GM12878 (cell line): ENCODE results near the gene ARRDC4. TPM values are rescaled to one million over a fixed set of nuclear protein-coding genes. Genes with fewer than 3 reads are reported as not detected.

Experiments used
- ATAC-seq: fragments of 200-7000 bp; cut with Tn5 transposase; 3 replicates; pipeline ENCODE4 v1.9.1; 2020; ENCODE audit warnings: mild to moderate bottlenecking, moderate library complexity
- BruUV-seq: library from RNA; stranded (reverse); fragments of 400-500 nt; replicated peaks from 2 replicates; lab custom pipeline; 2021; lab: Mats Ljungman, UMichigan
- CTCF ChIA-PET: fragments of 300-600 bp; sonication (Branson Sonifier 250); formaldehyde crosslinking; extraction: SDS; loops from one replicate; lab custom pipeline; 2021; ENCODE audit warnings: inconsistent platforms; lab: Yijun Ruan, JAX
- POLR2A ChIA-PET: fragments of 350-600 bp; formaldehyde crosslinking; extraction: SDS; loops from one replicate; lab custom pipeline; 2021; ENCODE audit warnings: inconsistent platforms; lab: Charles Lee
- RAD21 ChIA-PET: fragments of 300-600 bp; sonication (Branson Sonifier 250); formaldehyde crosslinking; loops from one replicate; lab custom pipeline; 2023; ENCODE audit warnings: antibody characterized with exemption; ENCODE audit not compliant: unreplicated experiment; lab: Charles Lee
- SMC1A ChIA-PET: fragments of 300-600 bp; sonication (Branson Sonifier 250); formaldehyde crosslinking; loops from one replicate; lab custom pipeline; 2023; ENCODE audit not compliant: unreplicated experiment, uncharacterized antibody; lab: Charles Lee
- DNase-seq: peaks from one replicate; pipeline ENCODE4 v3.0.0-alpha.2; 2011; ENCODE audit warnings: low read depth, low spot score
- FAIRE-seq: peaks from 3 replicates; lab custom pipeline; 2011; peaks lifted over from hg19 to GRCh38; lab: Jason Lieb, UNC
- H2AFZ ChIP-seq: 2 replicates; pipeline ENCODE4 v1.6.0; 2011; ENCODE audit warnings: low read depth, low read length, control low read depth; ENCODE audit not compliant: control insufficient read depth
- H3K27ac ChIP-seq: 2 replicates; pipeline ENCODE4 v1.5.1; 2011; ENCODE audit warnings: control low read depth; ENCODE audit not compliant: control insufficient read depth, insufficient read depth
- H3K27me3 ChIP-seq, 2 experiments: replicated peaks in 1 of 2; 2 replicates each; pipeline versions ENCODE4 v1.6.0 to v1.6.1; 2011; ENCODE audit warnings: low read length in 1 of 2; ENCODE audit not compliant: control insufficient read depth in 2 of 2, insufficient read depth in 2 of 2
- H3K36me3 ChIP-seq, 2 experiments: 2 replicates each; pipeline ENCODE4 v1.5.1; 2011; ENCODE audit warnings: low read length in 1 of 2; ENCODE audit not compliant: control insufficient read depth in 2 of 2, insufficient read depth in 2 of 2
- H3K4me1 ChIP-seq: 2 replicates; pipeline ENCODE4 v1.6.1; 2011; ENCODE audit warnings: mild to moderate bottlenecking, low read length, moderate library complexity, mixed read lengths; ENCODE audit not compliant: control insufficient read depth, insufficient read depth
- H3K4me2 ChIP-seq: 2 replicates; pipeline ENCODE4 v1.6.0; 2011; ENCODE audit warnings: control low read depth; ENCODE audit not compliant: control insufficient read depth, insufficient read depth
- H3K4me3 ChIP-seq: fragments of 200-600 bp; sonication (generic); 2 replicates; pipeline ENCODE4 v1.5.1; 2016
- H3K79me2 ChIP-seq: 2 replicates; pipeline ENCODE4 v1.6.0; 2011; ENCODE audit warnings: low read length; ENCODE audit not compliant: control insufficient read depth, insufficient read depth
- H3K9ac ChIP-seq: 2 replicates; pipeline ENCODE4 v1.8.0; 2011; ENCODE audit warnings: low read length, control low read depth, mixed read lengths; ENCODE audit not compliant: control insufficient read depth, insufficient read depth
- H3K9me3 ChIP-seq: replicated peaks from 3 replicates; pipeline ENCODE4 v1.5.1; 2011; ENCODE audit warnings: mild to moderate bottlenecking, low read length; ENCODE audit not compliant: control insufficient read depth, insufficient read depth
- H4K20me1 ChIP-seq: 2 replicates; pipeline ENCODE4 v1.6.0; 2011; ENCODE audit not compliant: control insufficient read depth, insufficient read depth
- BCLAF1 ChIP-seq: fragments of 450-650 bp; IDR thresholded peaks from 2 replicates; pipeline ENCODE4 v1.6.1; 2017; ENCODE audit warnings: antibody characterized with exemption, mild to moderate bottlenecking, moderate library complexity
- BHLHE40 ChIP-seq, 2 experiments: fragments of 450-650 bp in 1 of 2; IDR thresholded peaks; 2 replicates each; pipeline ENCODE4 v1.6.1; 2011 to 2017; ENCODE audit warnings: low read depth in 2 of 2, borderline replicate concordance in 1 of 2, improper control_type of control experiment in 1 of 2, low read length in 1 of 2, mild to moderate bottlenecking in 1 of 2
- CHD1 ChIP-seq: IDR thresholded peaks from 2 replicates; pipeline ENCODE4 v1.6.1; 2012; ENCODE audit warnings: low read depth, low read length, improper control_type of control experiment
- CHD4 ChIP-seq: fragments of 200-600 bp; sonication (generic); IDR thresholded peaks from 2 replicates; pipeline ENCODE4 v1.6.1; 2016; ENCODE audit warnings: mild to moderate bottlenecking
- FOS ChIP-seq: IDR thresholded peaks from 3 replicates; pipeline ENCODE4 v1.6.1; 2011; ENCODE audit warnings: borderline replicate concordance; ENCODE audit not compliant: insufficient read length; ENCODE audit errors: extremely low read depth
- KAT2A ChIP-seq: conservative IDR thresholded peaks from 2 replicates; pipeline ENCODE4 v1.6.1; 2011; ENCODE audit warnings: low read depth, low read length; ENCODE audit not compliant: control insufficient read depth
- KDM1A ChIP-seq: fragments of 200-600 bp; sonication (generic); IDR thresholded peaks from 2 replicates; pipeline ENCODE4 v1.6.1; 2016; ENCODE audit warnings: borderline replicate concordance
- MLLT1 ChIP-seq: fragments of 450-650 bp; IDR thresholded peaks from 2 replicates; pipeline ENCODE4 v1.6.1; 2016; ENCODE audit warnings: mild to moderate bottlenecking
- NR2F1 ChIP-seq: fragments of 450-650 bp; conservative IDR thresholded peaks from 2 replicates; pipeline ENCODE4 v1.6.1; 2017; ENCODE audit warnings: mild to moderate bottlenecking
- PBX3 ChIP-seq: IDR thresholded peaks from 2 replicates; pipeline ENCODE4 v1.6.1; 2011; ENCODE audit warnings: mild to moderate bottlenecking, low read depth, low read length, moderate library complexity; ENCODE audit not compliant: insufficient replicate concordance
- POLR2AphosphoS5 ChIP-seq: IDR thresholded peaks from 2 replicates; pipeline ENCODE4 v1.6.1; 2011; ENCODE audit warnings: mild to moderate bottlenecking, low read length, inconsistent platforms
- STAT3 ChIP-seq: IDR thresholded peaks from 2 replicates; pipeline ENCODE4 v1.6.1; 2011; ENCODE audit warnings: low read depth, low read length, improper control_type of control experiment
- YBX1 ChIP-seq: fragments of 450-650 bp; IDR thresholded peaks from 2 replicates; pipeline ENCODE4 v1.6.1; 2016; ENCODE audit warnings: antibody characterized with exemption
- ZNF274 ChIP-seq: IDR thresholded peaks from one replicate; pipeline ENCODE4 v1.8.0; 2011; ENCODE audit not compliant: insufficient read length, insufficient read depth
- ZNF592 ChIP-seq: fragments of 450-650 bp; IDR thresholded peaks from 2 replicates; pipeline ENCODE4 v1.6.1; 2017; ENCODE audit warnings: mild to moderate bottlenecking, moderate library complexity
- WGBS: methylation state at CpG from one replicate; pipeline ENCODE4 v1.1.6; 2016; ENCODE audit warnings: low lambda C conversion rate; ENCODE audit not compliant: insufficient replicate concordance, insufficient coverage; ENCODE audit errors: missing lambda C conversion rate; 5-methylcytosine and 5-hydroxymethylcytosine counted together
- in situ Hi-C: fragments of 300-500 bp; cut with MboI; formaldehyde crosslinking; loops from 9 replicates; pipeline ENCODE4 v1.14.3; 2018; ENCODE audit warnings: mixed read lengths
- intact Hi-C: fragments of 100-400 bp; cut with micrococcal nuclease; formaldehyde crosslinking; loops from one replicate; pipeline ENCODE4 v1.14.2; 2022; ENCODE audit not compliant: unreplicated experiment
- polyA plus RNA-seq, 11 experiments: library from polyadenylated mRNA; depleted of rRNA in 4 of 11; unstranded in 6 of 11; stranded (reverse) in 5 of 11; fragments of >200 nt; fragmentation: Nextera tagmentation in 4 of 11; fragmentation: Illumina TruSeq in 1 of 11; extraction: Ambion mirVana in 4 of 11; extraction: Trizol in 1 of 11; gene quantifications; 1 replicate in 1 of 11; 2 replicates in 10 of 11; pipeline versions ENCODE4 v1.2.1 to v1.2.3, GENCODE V29; 2011 to 2016; ENCODE audit warnings: inconsistent platforms in 2 of 11, missing spikeins in 2 of 11, low read depth in 1 of 11
- total RNA-seq, 4 experiments: library from RNA; depleted of rRNA in 3 of 4; stranded (reverse); fragments of >200 nt in 3 of 4; fragmentation: Illumina TruSeq in 1 of 4; extraction: Trizol in 1 of 4; gene quantifications; 2 replicates each; pipeline versions ENCODE4 v1.2.1 to v1.2.3, GENCODE V29; 2013 to 2021

The ARRDC4 gene
- total and polyA plus RNA-seq, 10 of the 15 experiments (the other 5 are each of a cell fraction or from before 2014, with no cell fraction given), result 0.03 to 0.54 (median 0.07) TPM

GRCh38 chr15:97940993-97941392 is 19.5 kb upstream of the ARRDC4 start:
- no peak for FAIRE-seq
- Histone ChIP-seq H3K4me2 (no peak overlapping the region), H3K9me3 (no peaks in the 10 kb centered on the region), H2AFZ (no peak overlapping the region), H3K4me3 (no peak overlapping the region), H3K79me2 (no peaks in the 10 kb centered on the region), H3K4me1 (no peaks in the 10 kb centered on the region), H3K27me3 (no peaks in the 10 kb centered on the region), H3K36me3 (no peaks in the 10 kb centered on the region), H3K9ac (no peak overlapping the region), H4K20me1 (no peaks in the 10 kb centered on the region), H3K27ac (no peak overlapping the region)
- 63% methylated on average over 4 of the region's 4 CpGs for WGBS
- in situ Hi-C loops (no loop called here), intact Hi-C loops (no loop called here)
- BruUV-seq, result no TSS peak
- ATAC-seq, result no peak
- POLR2A ChIA-PET, result no interaction called here
- RAD21 ChIA-PET, result no interaction called here
- SMC1A ChIA-PET, result no interaction called here
- CTCF ChIA-PET, result interaction anchor here (0.7 kb wide), 1 partner anchor 281 kb away, joined by 3 read pairs; no protein-coding TSS in a partner anchor
- DNase-seq, result no peak
- no peak for TF ChIP-seq KAT2A
- TF ChIP-seq ZNF592, result no peak
- no peak for TF ChIP-seq ZNF274
- no peak for TF ChIP-seq KDM1A
- no peak for TF ChIP-seq BHLHE40 (IDR thresholded peaks at IDR 0.05; ENCODE audit: borderline replicate concordance in 1 of 2, low read depth in 2 of 2, low read length in 1 of 2)
- no peak for TF ChIP-seq CHD1
- TF ChIP-seq CHD4, result no peak
- no peak for TF ChIP-seq MLLT1
- no peak for TF ChIP-seq YBX1
- TF ChIP-seq NR2F1, result no peak
- TF ChIP-seq STAT3, result no peak
- no peak for TF ChIP-seq POLR2AphosphoS5
- TF ChIP-seq BCLAF1, result no peak
- TF ChIP-seq FOS, result no peak
- no peak for TF ChIP-seq PBX3
